ENCODE data around the gene MRS2.
"Not testable (repeated sequence)": the region's sequence is repeated elsewhere in the genome, so short reads cannot be mapped to it uniquely, and the experiment has no call there.

Gene MRS2

GRCh38 chr6:24402697-24403500 is at the start of gene MRS2:
TSS of gene MRS2 (plus strand) at chr6:24402936. CDS start at chr6:24403047, 111 bp downstream.
- peak; percentile 53 to 65 for DNase-seq (ENCODE audit: low read depth in 1 of 2, low spot score in 1 of 2)

GRCh38 chr6:24353861-24354260 is 48.9 kb upstream of the MRS2 start:
- DNase-seq (ENCODE audit: low read depth in 1 of 2, low spot score in 1 of 2), result no peak

- no peak for DNase-seq (ENCODE audit: low read depth in 1 of 2, low spot score in 1 of 2)
Observed at GRCh38 chr6:24355393-24355792, 47.3 kb upstream of the MRS2 start.

GRCh38 chr6:24356310-24356973 is 46.3 kb upstream of the MRS2 start:
- no peak for DNase-seq (ENCODE audit: low read depth in 1 of 2, low spot score in 1 of 2)

GRCh38 chr6:24357336-24358218 is 45.2 kb upstream of the MRS2 start, which contains the start of gene DCDC2:
TSS of gene DCDC2 (minus strand) at chr6:24358059. CDS start at chr6:24357750, 309 bp downstream.
- DNase-seq (ENCODE audit: low read depth in 1 of 2, low spot score in 1 of 2), result peak; percentile 2 to 9

GRCh38 chr6:24358219-24358821 is 44.4 kb upstream of the MRS2 start:
- no peak for DNase-seq (ENCODE audit: low read depth in 1 of 2, low spot score in 1 of 2)

GRCh38 chr6:24359640-24360454 is 42.9 kb upstream of the MRS2 start:
- peak; percentile 58 to 68 for DNase-seq (ENCODE audit: low read depth in 1 of 2, low spot score in 1 of 2)

GRCh38 chr6:24362363-24362762 is 40.4 kb upstream of the MRS2 start:
- not testable (repeated sequence) for DNase-seq (ENCODE audit: low read depth in 1 of 2, low spot score in 1 of 2)

GRCh38 chr6:24365103-24365633 is 37.6 kb upstream of the MRS2 start:
- not testable (repeated sequence) for DNase-seq (ENCODE audit: low read depth in 1 of 2, low spot score in 1 of 2)

DNA sequence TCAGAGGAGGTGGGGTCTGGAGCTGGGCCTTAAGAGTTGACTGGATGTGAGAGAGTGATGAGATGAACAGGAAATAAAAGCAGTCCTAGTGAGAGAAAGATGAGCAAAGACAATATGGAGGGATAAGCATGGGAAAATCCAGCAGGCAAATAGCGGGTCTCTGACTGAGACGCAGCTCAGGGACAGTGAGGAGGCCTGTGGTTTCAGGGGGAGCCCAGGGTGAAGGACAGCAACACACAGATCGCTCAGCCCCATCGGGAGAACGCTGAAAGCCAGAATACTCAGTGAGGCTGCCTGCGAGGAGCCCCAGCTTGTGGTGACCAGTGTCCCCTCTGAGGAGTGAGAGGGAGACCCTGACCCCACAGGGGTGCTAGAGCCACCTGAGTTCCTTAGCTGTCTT is 28.1 kb upstream of the MRS2 start:
- no peak for DNase-seq (ENCODE audit: low read depth in 1 of 2, low spot score in 1 of 2)

DNA sequence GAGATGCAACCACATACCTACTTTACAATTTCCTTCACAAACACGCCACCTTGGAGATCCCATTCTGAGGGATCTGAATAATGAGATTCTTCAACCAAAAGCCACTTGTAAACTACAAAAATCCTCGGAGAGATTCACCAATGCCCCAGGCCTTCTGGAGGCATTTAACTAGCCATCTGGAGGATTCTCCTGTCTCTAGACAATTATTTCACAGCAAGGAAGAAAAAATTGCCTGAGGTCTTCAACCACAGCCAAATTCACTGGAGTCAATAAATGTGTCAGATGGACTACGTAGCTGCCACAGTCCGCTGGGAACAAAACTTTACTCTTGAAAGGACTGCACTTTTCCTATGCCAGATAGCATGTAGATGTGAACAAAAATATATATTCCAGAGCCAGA is 25.9 kb upstream of the MRS2 start:
- no peak for DNase-seq (ENCODE audit: low read depth in 1 of 2, low spot score in 1 of 2)

GRCh38 chr6:24378473-24379097 is 24.2 kb upstream of the MRS2 start:
- DNase-seq (ENCODE audit: low read depth in 1 of 2, low spot score in 1 of 2), result no peak

GRCh38 chr6:24381476-24382219 is 21.1 kb upstream of the MRS2 start:
- no peak for DNase-seq (ENCODE audit: low read depth in 1 of 2, low spot score in 1 of 2)

GRCh38 chr6:24382220-24382540 is 20.6 kb upstream of the MRS2 start:
- DNase-seq (ENCODE audit: low read depth in 1 of 2, low spot score in 1 of 2), result no peak

GRCh38 chr6:24382891-24383494 is 19.7 kb upstream of the MRS2 start:
- DNase-seq (ENCODE audit: low read depth in 1 of 2, low spot score in 1 of 2), result not testable (repeated sequence)

DNA sequence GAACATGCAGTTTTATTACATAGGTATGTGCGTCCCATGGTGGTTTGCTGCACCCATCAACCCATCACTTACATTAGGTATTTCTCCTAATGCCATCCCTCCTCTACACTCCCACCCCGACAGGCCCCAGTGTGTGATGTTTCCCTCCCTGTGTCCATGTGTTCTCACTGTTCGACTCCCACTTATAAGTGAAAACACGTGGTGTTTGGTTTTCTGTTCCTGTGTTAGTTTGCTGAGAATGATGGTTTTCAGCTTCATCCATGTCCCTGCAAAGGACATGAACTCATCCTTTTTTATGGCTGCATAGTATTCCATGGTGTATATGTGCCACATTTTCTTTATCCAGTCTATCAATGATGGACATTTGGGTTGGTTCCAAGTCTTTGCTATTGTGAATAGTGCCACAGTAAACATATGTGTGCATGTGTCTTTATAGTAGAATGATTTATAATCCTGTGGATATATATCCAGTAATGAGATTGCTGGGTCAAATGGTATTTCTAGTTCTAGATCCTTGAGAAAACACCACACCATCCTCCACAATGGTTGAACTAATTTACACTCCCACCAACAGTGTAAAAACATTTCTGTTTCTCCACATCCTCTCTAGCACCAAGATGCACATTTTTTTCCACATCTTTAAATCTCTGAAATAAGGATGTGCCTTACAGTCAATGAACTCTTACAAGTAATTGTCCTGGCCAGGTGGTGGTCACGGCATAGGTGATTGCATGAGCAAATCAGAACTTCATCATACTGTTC is 18.2 kb upstream of the MRS2 start:
- DNase-seq (ENCODE audit: low read depth in 1 of 2, low spot score in 1 of 2), result not testable (repeated sequence)

DNA sequence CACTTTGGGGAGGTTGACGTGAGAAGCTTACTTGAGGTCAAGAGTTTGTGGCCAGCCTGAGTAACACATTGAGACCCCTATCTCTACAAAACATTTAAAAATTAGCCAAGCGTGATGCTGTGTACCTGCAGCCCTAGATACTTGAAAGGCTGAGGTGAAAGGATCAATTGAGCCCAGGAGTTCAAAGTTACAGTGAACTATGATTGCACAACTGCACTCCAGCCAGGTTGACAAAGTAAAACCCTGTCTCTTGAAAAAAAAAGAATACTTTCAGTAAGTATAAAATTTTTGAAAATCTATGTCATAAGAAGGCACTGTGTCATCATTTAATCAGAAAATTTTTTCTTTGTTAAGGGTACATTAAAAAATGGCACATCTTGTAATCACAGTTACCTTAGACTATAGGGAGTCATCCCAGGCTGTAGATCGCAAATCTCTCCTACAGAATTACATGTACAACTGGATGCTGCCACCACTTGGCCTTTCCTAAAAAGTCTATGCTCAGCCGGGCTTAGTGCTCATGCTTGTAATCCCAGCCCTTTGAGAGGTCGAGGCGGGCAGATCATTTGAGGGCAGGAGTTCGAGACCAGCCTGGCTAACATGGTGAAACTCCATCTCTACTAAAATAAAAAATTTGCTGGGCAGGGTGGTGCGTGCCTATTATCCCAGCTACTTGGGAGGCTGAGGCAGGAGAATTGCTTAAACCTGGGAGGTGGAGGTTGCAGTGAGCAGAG is 17.0 kb upstream of the MRS2 start:
- no peak for DNase-seq (ENCODE audit: low read depth in 1 of 2, low spot score in 1 of 2)

All from activated T-helper 1 cell treated with anti-CD3 and anti-CD28 coated beads, Interleukin-2, amount 50 U/mL, for 16 hours (primary cell).